HG03159 (cell line): Measurements from ENCODE around the gene TTPAL.
A peak's percentile ranks its signal among the peaks of the same experiment; 100 is the strongest.

Experiments
- ATAC-seq: cut with Tn5 transposase; IDR thresholded peaks from one replicate; pipeline ENCODE4 v1.9.1; 2021; ENCODE audit warnings: mild to moderate bottlenecking, moderate library complexity; ENCODE audit not compliant: unreplicated experiment

TTPAL gene, protein sequence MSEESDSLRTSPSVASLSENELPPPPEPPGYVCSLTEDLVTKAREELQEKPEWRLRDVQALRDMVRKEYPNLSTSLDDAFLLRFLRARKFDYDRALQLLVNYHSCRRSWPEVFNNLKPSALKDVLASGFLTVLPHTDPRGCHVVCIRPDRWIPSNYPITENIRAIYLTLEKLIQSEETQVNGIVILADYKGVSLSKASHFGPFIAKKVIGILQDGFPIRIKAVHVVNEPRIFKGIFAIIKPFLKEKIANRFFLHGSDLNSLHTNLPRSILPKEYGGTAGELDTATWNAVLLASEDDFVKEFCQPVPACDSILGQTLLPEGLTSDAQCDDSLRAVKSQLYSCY

GRCh38 chr20:44475694-44476560, at the start of gene TTPAL:
TTPAL (plus strand) TSS chr20:44475874; CDS start chr20:44480000, 4,126 bp downstream.
- peak; percentile 96 for ATAC-seq

- no peak for ATAC-seq
Observed at GRCh38 chr20:44425923-44426322, 49.8 kb upstream of the TTPAL start.

DNA sequence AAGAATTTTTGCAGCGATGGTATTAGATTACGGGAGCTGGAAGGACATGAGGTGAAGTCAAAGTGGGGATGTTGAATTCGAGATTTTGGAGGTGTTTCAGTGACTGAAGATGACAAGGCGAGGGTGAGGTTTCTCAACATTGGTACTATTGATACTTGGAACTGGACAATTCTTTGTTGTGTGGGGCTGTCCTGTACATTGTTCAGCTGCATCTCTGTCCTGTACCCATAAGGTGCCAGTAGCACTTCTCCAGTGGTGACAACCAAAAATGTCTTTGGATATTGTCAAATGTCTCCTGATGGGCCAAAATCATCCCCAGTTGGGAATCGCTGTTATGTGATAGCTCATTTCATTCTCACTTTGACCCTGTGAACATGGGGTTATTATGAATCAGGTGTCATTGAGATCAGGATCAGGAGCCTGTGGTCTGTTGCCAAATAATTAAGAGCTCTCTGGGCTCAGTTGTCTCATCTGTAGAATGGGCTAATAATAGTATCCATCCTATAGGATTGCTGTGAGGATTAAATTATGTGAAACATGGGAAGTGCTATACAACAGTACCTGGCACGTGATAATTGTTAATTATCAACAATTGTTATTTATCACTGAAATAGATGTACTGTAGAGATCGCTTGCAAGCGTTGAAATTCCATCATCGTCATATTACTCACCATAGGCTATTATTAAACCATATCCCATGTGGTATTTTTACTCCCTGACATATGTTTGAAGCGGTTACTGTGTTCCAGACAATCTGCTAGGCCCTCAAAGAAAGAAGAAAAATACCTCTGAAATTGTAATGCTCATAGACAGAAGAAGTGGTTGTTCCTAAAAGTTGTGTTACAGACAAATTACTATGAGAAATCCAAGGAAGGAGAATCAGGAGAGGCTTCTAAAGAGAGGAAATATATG, 48.5 kb upstream of the TTPAL start:
- no peak for ATAC-seq

- no peak for ATAC-seq
Observed at GRCh38 chr20:44427804-44428173, 47.9 kb upstream of the TTPAL start.

GRCh38 chr20:44428174-44429016, 47.3 kb upstream of the TTPAL start:
- ATAC-seq: no peak

GRCh38 chr20:44429017-44429339, 46.7 kb upstream of the TTPAL start:
- ATAC-seq: no peak

DNA sequence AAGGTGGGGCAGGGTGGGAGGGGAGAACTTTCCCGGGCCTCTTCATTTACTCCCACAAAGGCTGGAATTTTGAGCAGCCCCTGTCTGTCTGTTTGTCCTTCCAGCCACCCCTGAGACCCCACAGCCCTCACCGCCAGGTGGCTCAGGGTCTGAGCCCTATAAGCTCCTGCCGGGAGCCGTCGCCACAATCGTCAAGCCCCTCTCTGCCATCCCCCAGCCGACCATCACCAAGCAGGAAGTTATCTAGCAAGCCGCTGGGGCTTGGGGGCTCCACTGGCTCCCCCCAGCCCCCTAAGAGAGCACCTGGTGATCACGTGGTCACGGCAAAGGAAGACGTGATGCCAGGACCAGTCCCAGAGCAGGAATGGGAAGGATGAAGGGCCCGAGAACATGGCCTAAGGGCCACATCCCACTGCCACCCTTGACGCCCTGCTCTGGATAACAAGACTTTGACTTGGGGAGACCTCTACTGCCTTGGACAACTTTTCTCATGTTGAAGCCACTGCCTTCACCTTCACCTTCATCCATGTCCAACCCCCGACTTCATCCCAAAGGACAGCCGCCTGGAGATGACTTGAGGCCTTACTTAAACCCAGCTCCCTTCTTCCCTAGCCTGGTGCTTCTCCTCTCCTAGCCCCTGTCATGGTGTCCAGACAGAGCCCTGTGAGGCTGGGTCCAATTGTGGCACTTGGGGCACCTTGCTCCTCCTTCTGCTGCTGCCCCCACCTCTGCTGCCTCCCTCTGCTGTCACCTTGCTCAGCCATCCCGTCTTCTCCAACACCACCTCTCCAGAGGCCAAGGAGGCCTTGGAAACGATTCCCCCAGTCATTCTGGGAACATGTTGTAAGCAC, 46.0 kb upstream of the TTPAL start:
- no peak for ATAC-seq

GRCh38 chr20:44430270-44431065, 45.2 kb upstream of the TTPAL start:
- ATAC-seq: no peak

DNA sequence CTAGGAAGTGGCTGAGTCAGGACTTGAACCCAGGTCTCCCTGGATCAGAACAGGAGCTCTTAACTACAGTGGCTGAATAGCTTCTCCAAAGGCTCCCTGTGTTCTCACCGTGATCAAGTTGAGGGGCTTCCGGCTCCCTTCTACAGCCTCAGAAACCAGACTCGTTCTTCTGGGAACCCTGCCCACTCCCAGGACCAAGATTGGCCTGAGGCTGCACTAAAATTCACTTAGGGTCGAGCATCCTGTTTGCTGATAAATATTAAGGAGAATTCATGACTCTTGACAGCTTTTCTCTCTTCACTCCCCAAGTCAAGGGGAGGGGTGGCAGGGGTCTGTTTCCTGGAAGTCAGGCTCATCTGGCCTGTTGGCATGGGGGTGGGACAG, 44.6 kb upstream of the TTPAL start:
- ATAC-seq: no peak

DNA sequence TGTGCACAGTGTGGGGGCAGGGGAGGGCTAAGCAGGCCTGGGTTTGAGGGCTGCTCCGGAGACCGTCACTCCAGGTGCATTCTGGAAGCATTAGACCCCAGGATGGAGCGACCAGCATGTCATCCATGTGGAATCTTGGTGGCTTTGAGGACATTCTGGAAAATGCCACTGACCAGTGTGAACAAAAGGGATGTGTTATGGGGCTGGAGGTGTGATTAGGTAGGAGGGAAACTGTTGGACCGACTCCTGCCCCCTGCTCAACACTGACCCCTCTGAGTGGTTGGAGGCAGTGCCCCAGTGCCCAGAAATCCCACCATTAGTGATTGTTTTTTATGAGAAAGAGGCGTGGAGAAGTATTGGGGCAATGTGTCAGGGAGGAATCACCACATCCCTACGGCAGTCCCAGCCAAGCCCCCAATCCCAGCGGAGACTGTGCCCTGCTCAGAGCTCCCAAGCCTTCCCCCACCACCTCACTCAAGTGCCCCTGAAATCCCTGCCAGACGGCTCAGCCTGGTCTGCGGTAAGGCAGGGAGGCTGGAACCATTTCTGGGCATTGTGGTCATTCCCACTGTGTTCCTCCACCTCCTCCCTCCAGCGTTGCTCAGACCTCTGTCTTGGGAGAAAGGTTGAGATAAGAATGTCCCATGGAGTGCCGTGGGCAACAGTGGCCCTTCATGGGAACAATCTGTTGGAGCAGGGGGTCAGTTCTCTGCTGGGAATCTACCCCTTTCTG, 44.0 kb upstream of the TTPAL start:
- no peak for ATAC-seq

- no peak for ATAC-seq
Observed at GRCh38 chr20:44432618-44433577, 42.8 kb upstream of the TTPAL start.

- no peak for ATAC-seq
Observed at GRCh38 chr20:44433751-44434538, 41.7 kb upstream of the TTPAL start.

DNA sequence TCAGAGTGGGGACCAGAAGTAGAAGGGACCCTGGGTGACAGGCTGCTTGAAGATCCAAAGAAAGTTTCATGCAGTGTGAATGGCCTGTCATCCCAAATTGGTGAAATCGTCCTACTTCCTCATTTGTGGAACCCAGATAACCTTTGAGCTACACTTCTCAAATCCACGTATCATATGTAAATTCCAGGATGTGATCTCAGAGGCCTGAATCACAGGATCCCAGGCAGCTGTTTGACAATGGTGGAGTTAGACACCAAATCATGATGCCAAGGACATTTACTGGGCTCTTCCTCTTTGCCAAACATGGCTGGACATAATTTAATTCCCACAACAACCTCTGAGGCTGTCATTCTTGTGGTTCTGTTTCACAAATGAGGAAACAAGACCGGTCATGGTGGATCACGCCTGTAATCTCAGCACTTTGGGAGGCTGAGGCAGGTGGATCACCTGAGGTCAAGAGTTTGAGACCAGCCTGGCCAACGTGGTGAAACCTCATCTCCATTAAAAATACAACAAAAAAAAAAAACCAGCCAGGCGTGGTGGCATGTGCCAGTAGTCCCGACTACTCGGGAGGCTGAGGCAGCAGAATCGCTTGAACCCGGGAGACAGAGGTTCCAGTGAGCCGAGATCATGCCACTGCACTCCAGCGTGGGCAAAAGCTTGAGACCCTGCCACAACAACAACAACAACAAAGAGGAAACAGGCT, 39.9 kb upstream of the TTPAL start:
- no peak for ATAC-seq

DNA sequence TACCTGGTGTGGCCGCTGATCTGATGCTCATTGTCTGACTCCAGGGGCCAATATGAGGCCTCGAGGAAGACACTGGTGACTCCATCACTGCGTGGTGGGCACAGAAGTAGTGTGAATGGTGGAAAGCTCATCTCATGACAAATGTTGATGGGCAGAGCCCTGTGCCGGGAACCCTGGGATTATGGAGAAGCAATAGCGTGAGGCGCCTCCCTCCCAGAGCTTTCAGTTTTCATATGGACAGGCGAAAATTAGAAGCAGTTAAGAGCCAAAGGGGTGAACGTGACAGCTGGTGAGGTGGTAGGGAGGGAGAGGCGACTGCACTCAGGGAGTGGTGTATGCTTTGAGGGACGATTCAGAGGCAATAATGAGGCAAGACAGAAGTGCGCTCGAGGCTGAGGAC, 39.3 kb upstream of the TTPAL start:
- ATAC-seq: no peak

- ATAC-seq: no peak
Observed at GRCh38 chr20:44437497-44437896, 38.2 kb upstream of the TTPAL start.
